Activated naive CD4-positive, alpha-beta T cell treated with anti-CD3 and anti-CD28 coated beads for 36 hours (primary cell): Measurements from ENCODE around the gene NDRG3. TPM values are rescaled to one million over a fixed set of nuclear protein-coding genes. Genes with fewer than 3 reads are reported as not detected.
"Not testable (repeated sequence)": the region's sequence is repeated elsewhere in the genome, so short reads cannot be mapped to it uniquely, and the experiment has no call there.

Experiments used
- CTCF ChIA-PET: fragments of 350-600 bp; sonication (Branson Sonifier 250); formaldehyde crosslinking; loops from one replicate; lab custom pipeline; 2021; ENCODE audit warnings: antibody characterized with exemption; lab: Charles Lee
- DNase-seq: peaks from one replicate; pipeline ENCODE4 v3.0.0-alpha.2; 2020
- H3K27ac Mint-ChIP-seq: one replicate; pipeline ENCODE4 v1.8.0; 2021; ENCODE audit warnings: mild to moderate bottlenecking, mixed read lengths
- H3K27me3 Mint-ChIP-seq: one replicate; pipeline ENCODE4 v1.8.0; 2021; ENCODE audit warnings: low read depth, mixed read lengths
- H3K36me3 Mint-ChIP-seq: one replicate; pipeline ENCODE4 v1.8.0; 2021; ENCODE audit warnings: low read depth, mixed read lengths
- H3K4me1 Mint-ChIP-seq: one replicate; pipeline ENCODE4 v1.8.0; 2021; ENCODE audit warnings: low read depth, mixed read lengths
- H3K4me3 Mint-ChIP-seq: one replicate; pipeline ENCODE4 v1.8.0; 2021; ENCODE audit warnings: mild to moderate bottlenecking, moderate library complexity, mixed read lengths
- H3K9me3 Mint-ChIP-seq: one replicate; pipeline ENCODE4 v1.8.0; 2021; ENCODE audit warnings: mixed read lengths
- intact Hi-C: fragments of 100-400 bp; cut with micrococcal nuclease; formaldehyde crosslinking; loops from one replicate; pipeline ENCODE4 v1.15.1; 2023
- total RNA-seq, 2 experiments: library from RNA; stranded (reverse); gene quantifications; one replicate each; pipeline ENCODE4 v1.2.3, GENCODE V29; 2021

The NDRG3 gene
- total RNA-seq, 2 experiments from 2014 or later = 26.1 to 28.2 TPM

- Mint-ChIP-seq H3K4me1 (peaks cover 9% of the 10 kb centered on the region), H3K27me3 (no peaks in the 10 kb centered on the region), H3K36me3 (peaks cover 22% of the 10 kb centered on the region), H3K9me3 (no peaks in the 10 kb centered on the region), H3K27ac (peak overlapping the region; percentile 8), H3K4me3 (no peak overlapping the region)
- DNase-seq = no peak
- intact Hi-C loops = no loop called here
- CTCF ChIA-PET = interaction anchor here (0.6 to 1.8 kb wide), 4 partner anchors 9 to 298 kb away, joined by 3 to 6 read pairs (median 5); partner anchors contain the start of genes NDRG3, RAB5IF and SLA2
Observed at GRCh38 chr20:36614781-36615557, 130.9 kb downstream of the NDRG3 start.

- peaks cover 9% of the 10 kb centered on the region for H3K4me1 Mint-ChIP-seq
- H3K36me3 Mint-ChIP-seq = peaks cover 27% of the 10 kb centered on the region
Observed at GRCh38 chr20:36613974-36614373, 131.9 kb downstream of the NDRG3 start.

GRCh38 chr20:36611625-36612024 lies 134.3 kb downstream of the NDRG3 start:
- no peak for DNase-seq
- Mint-ChIP-seq H3K27ac (no peak overlapping the region), H3K36me3 (peaks cover 40% of the 10 kb centered on the region)

More at GRCh38 chr20:36613974-36614373, 131.9 kb downstream of the NDRG3 start:
- CTCF ChIA-PET = interaction anchor here (0.6 to 1.8 kb wide), 4 partner anchors 8 to 299 kb away, joined by 3 to 6 read pairs (median 4); partner anchors contain the start of genes RAB5IF and SLA2
- no peaks in the 10 kb centered on the region for H3K9me3 Mint-ChIP-seq
- no peak for DNase-seq
- no peaks in the 10 kb centered on the region for H3K27me3 Mint-ChIP-seq
- H3K4me3 Mint-ChIP-seq = no peak overlapping the region
- intact Hi-C loops = loop anchor here (2.0 kb wide), 2 partner anchors 31 to 273 kb away; no protein-coding TSS in a partner anchor
- peak overlapping the region; percentile 53 for H3K27ac Mint-ChIP-seq

GRCh38 chr20:36608388-36608728 lies 137.5 kb downstream of the NDRG3 start:
- not testable (repeated sequence) for H3K4me3 Mint-ChIP-seq, H3K9me3 Mint-ChIP-seq, H3K27me3 Mint-ChIP-seq, DNase-seq
- Mint-ChIP-seq H3K36me3 (peaks cover 39% of the 10 kb centered on the region), H3K4me1 (peaks cover 33% of the 10 kb centered on the region), H3K27ac (peak overlapping the region; percentile 88)
- CTCF ChIA-PET = interaction anchor here (0.7 kb wide), 1 partner anchor 1073 kb away, joined by 3 read pairs; no protein-coding TSS in a partner anchor
- intact Hi-C loops = loop anchor here (5.0 kb wide), 1 partner anchor 101 kb away; no protein-coding TSS in a partner anchor

More at GRCh38 chr20:36611625-36612024, 134.3 kb downstream of the NDRG3 start:
- Mint-ChIP-seq H3K9me3 (no peaks in the 10 kb centered on the region), H3K4me1 (peaks cover 26% of the 10 kb centered on the region), H3K27me3 (no peaks in the 10 kb centered on the region), H3K4me3 (no peak overlapping the region)
- CTCF ChIA-PET = interaction anchor here (0.6 to 1.7 kb wide), 8 partner anchors 13 to 250 kb away, joined by 3 to 6 read pairs (median 4); no protein-coding TSS in a partner anchor
- intact Hi-C loops = loop anchor here (1.0 to 2.0 kb wide), 4 partner anchors 33 to 275 kb away; no protein-coding TSS in a partner anchor

- Mint-ChIP-seq H3K27me3 (no peaks in the 10 kb centered on the region), H3K36me3 (peaks cover 34% of the 10 kb centered on the region), H3K9me3 (no peaks in the 10 kb centered on the region), H3K4me3 (peak overlapping the region; percentile 97), H3K27ac (peak overlapping the region; percentile 88), H3K4me1 (peaks cover 30% of the 10 kb centered on the region)
- DNase-seq = no peak
- CTCF ChIA-PET = interaction anchor here (0.7 kb wide), 1 partner anchor 1073 kb away, joined by 3 read pairs; no protein-coding TSS in a partner anchor
- intact Hi-C loops = loop anchor here (2.0 to 5.0 kb wide), 2 partner anchors 100 to 145 kb away; no protein-coding TSS in a partner anchor
Observed at GRCh38 chr20:36607586-36608387, 138.1 kb downstream of the NDRG3 start.

GRCh38 chr20:36606158-36607066 lies 139.5 kb downstream of the NDRG3 start:
- H3K4me3 Mint-ChIP-seq = peak overlapping the region; percentile 97

GRCh38 chr20:36605399-36606157 lies 140.3 kb downstream of the NDRG3 start, which contains the start of gene RAB5IF:
Gene RAB5IF (plus strand): TSS chr20:36605779. CDS start chr20:36605952, 173 bp downstream.
- Mint-ChIP-seq H3K4me1 (peaks cover 25% of the 10 kb centered on the region), H3K4me3 (peak within 1 kb of the TSS; percentile 97), H3K9me3 (no peaks in the 10 kb centered on the region), H3K36me3 (peaks cover 25% of the 10 kb centered on the region), H3K27me3 (no peaks in the 10 kb centered on the region), H3K27ac (peak within 1 kb of the TSS; percentile 95)
- intact Hi-C loops = loop anchor here (1.0 to 5.0 kb wide), 8 partner anchors 10 to 168 kb away; partner anchors contain the start of genes DSN1, NDRG3 and TGIF2
- CTCF ChIA-PET = interaction anchor here (0.5 to 4.3 kb wide), 22 partner anchors 9 to 166 kb away, joined by 3 to 54 read pairs (median 5); partner anchors contain the start of genes SLA2 and TGIF2
- peak; percentile 99 for DNase-seq

More at GRCh38 chr20:36606158-36607066, 139.5 kb downstream of the NDRG3 start:
- H3K36me3 Mint-ChIP-seq = peaks cover 28% of the 10 kb centered on the region
- H3K4me1 Mint-ChIP-seq = peaks cover 25% of the 10 kb centered on the region
- no peaks in the 10 kb centered on the region for H3K27me3 Mint-ChIP-seq
- H3K9me3 Mint-ChIP-seq = no peaks in the 10 kb centered on the region
- intact Hi-C loops = loop anchor here (2.0 to 5.0 kb wide), 2 partner anchors 99 to 144 kb away; no protein-coding TSS in a partner anchor
- peak; percentile 32 for DNase-seq
- peak overlapping the region; percentile 88 for H3K27ac Mint-ChIP-seq
- CTCF ChIA-PET = interaction anchor here (0.6 to 4.3 kb wide), 17 partner anchors 8 to 148 kb away, joined by 3 to 54 read pairs (median 5); partner anchors contain the start of genes SLA2 and TGIF2

GRCh38 chr20:36604952-36605398 lies 140.9 kb downstream of the NDRG3 start:
- intact Hi-C loops = loop anchor here (1.0 to 5.0 kb wide), 7 partner anchors 10 to 168 kb away; partner anchors contain the start of genes DSN1, NDRG3 and TGIF2
- peak overlapping the region; percentile 95 for H3K27ac Mint-ChIP-seq
- peak overlapping the region; percentile 97 for H3K4me3 Mint-ChIP-seq
- H3K36me3 Mint-ChIP-seq = peaks cover 21% of the 10 kb centered on the region
- H3K27me3 Mint-ChIP-seq = no peaks in the 10 kb centered on the region
- peaks cover 28% of the 10 kb centered on the region for H3K4me1 Mint-ChIP-seq
- CTCF ChIA-PET = interaction anchor here (0.8 to 4.3 kb wide), 14 partner anchors 9 to 140 kb away, joined by 3 to 54 read pairs (median 5); partner anchors contain the start of gene SLA2
- H3K9me3 Mint-ChIP-seq = no peaks in the 10 kb centered on the region
- DNase-seq = peak; percentile 71
